ENCODE data around the gene BOD1L2.

- TF ChIP-seq CTCF (IDR thresholded peaks at IDR 0.05; ENCODE audit: low read length), result no peak
- no peak for TF ChIP-seq EZH2 (IDR thresholded peaks at IDR 0.05; ENCODE audit: borderline replicate concordance, low read length)
Measured at GRCh38 chr18:57134618-57135135, 12.2 kb upstream of the BOD1L2 start.

Measured in OCI-LY1 (cell line).